AG08396 (cell line): ENCODE measurements around the gene PILRA.

Experiments used
- DNase-seq: peaks from one replicate; pipeline ENCODE4 v3.0.0; 2012; ENCODE audit warnings: low spot score, mixed read lengths

PILRA gene

GRCh38 chr7:100411101-100411500 lies 37.8 kb downstream of the PILRA start:
- DNase-seq, result no peak

- DNase-seq, result no peak
Measured at GRCh38 chr7:100413346-100413745, 40.1 kb downstream of the PILRA start.

GRCh38 chr7:100413889-100414288 lies 40.6 kb downstream of the PILRA start:
- no peak for DNase-seq

- no peak for DNase-seq
Measured at GRCh38 chr7:100415448-100415847, 42.2 kb downstream of the PILRA start.

- no peak for DNase-seq
Measured at GRCh38 chr7:100418930-100419659, 45.8 kb downstream of the PILRA start.

GRCh38 chr7:100419660-100420226 lies 46.5 kb downstream of the PILRA start:
- no peak for DNase-seq

- no peak for DNase-seq
Measured at GRCh38 chr7:100423315-100423714, 50.0 kb downstream of the PILRA start.

GRCh38 chr7:100425347-100425746 lies 52.1 kb downstream of the PILRA start:
- DNase-seq, result no peak

GRCh38 chr7:100426516-100426915 lies 53.2 kb downstream of the PILRA start:
- no peak for DNase-seq

- DNase-seq, result no peak
Measured at GRCh38 chr7:100427762-100428198, 54.5 kb downstream of the PILRA start.

- peak; percentile 94 for DNase-seq
Measured at GRCh38 chr7:100428199-100428966, 55.1 kb downstream of the PILRA start, which contains the start of gene ZCWPW1. TSS of gene ZCWPW1 (minus strand) at chr7:100428703. CDS start at chr7:100420649, 8,054 bp downstream.

GRCh38 chr7:100428967-100429636 lies 55.8 kb downstream of the PILRA start:
- peak; percentile 98 for DNase-seq

GRCh38 chr7:100429637-100430492 lies 56.6 kb downstream of the PILRA start, which contains the start of gene MEPCE:
TSS of gene MEPCE (plus strand) at chr7:100429831. CDS start at chr7:100430019, 188 bp downstream.
- DNase-seq, result peak; percentile 99

- peak; percentile 20 for DNase-seq
Measured at GRCh38 chr7:100430493-100431285, 57.4 kb downstream of the PILRA start.

- DNase-seq, result no peak
Measured at GRCh38 chr7:100431286-100431735, 58.0 kb downstream of the PILRA start.

GRCh38 chr7:100432053-100432452 lies 58.8 kb downstream of the PILRA start:
- DNase-seq, result no peak

GRCh38 chr7:100432621-100433275 lies 59.5 kb downstream of the PILRA start:
- no peak for DNase-seq

GRCh38 chr7:100433276-100433591 lies 59.9 kb downstream of the PILRA start:
- no peak for DNase-seq

GRCh38 chr7:100433592-100434296 lies 60.5 kb downstream of the PILRA start:
- DNase-seq, result no peak
